MV-4-11 (cell line): Measurements from ENCODE around the gene PLEKHG2.
"Not testable (repeated sequence)": the region's sequence is repeated elsewhere in the genome, so short reads cannot be mapped to it uniquely, and the experiment has no call there.

Source experiments
- DNase-seq: peaks from one replicate; lab custom pipeline; 2025; lab: John Stamatoyannopoulos, UW

Gene PLEKHG2, protein sequence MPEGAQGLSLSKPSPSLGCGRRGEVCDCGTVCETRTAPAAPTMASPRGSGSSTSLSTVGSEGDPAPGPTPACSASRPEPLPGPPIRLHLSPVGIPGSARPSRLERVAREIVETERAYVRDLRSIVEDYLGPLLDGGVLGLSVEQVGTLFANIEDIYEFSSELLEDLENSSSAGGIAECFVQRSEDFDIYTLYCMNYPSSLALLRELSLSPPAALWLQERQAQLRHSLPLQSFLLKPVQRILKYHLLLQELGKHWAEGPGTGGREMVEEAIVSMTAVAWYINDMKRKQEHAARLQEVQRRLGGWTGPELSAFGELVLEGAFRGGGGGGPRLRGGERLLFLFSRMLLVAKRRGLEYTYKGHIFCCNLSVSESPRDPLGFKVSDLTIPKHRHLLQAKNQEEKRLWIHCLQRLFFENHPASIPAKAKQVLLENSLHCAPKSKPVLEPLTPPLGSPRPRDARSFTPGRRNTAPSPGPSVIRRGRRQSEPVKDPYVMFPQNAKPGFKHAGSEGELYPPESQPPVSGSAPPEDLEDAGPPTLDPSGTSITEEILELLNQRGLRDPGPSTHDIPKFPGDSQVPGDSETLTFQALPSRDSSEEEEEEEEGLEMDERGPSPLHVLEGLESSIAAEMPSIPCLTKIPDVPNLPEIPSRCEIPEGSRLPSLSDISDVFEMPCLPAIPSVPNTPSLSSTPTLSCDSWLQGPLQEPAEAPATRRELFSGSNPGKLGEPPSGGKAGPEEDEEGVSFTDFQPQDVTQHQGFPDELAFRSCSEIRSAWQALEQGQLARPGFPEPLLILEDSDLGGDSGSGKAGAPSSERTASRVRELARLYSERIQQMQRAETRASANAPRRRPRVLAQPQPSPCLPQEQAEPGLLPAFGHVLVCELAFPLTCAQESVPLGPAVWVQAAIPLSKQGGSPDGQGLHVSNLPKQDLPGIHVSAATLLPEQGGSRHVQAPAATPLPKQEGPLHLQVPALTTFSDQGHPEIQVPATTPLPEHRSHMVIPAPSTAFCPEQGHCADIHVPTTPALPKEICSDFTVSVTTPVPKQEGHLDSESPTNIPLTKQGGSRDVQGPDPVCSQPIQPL (N-terminal part only)

DNA sequence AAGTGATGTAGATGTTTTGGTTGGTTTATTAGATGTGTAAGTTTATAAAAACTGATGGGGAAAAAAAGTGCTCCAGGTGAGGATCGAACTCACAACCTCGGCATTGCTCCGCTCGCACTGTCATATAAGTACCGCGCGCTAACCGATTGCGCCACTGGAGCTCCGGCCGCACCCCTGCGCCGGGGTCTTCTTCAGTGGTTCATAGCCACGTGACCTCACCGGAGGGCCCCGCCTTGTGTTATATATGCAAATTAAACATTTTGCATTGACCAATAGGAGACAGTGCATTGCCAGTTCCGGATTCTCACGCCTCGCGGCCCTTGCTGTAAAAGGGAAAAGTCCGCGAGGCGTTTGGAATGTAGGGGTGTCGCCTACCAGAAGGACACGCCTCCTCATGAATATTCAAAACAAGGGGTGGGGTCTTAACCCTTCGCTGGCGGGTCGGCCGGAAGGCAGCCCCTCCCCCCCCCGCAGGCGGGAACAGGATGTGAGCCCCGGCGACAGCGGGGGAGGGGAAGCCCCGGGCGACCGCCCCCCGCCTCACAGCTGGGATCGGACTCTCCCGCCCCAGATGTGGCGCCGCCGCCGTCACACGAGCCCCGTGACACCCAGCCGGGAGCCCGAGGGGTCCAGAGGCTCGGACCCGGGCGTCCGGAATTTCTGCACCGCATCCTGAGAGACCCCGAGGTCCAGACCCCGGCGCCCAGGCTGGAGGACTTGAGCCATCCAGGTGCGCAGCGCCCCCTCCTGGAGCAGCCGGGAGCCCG lies at the start of gene PLEKHG2:
Gene PLEKHG2, plus strand, starts transcription at position 570 of the 767 bp plus-strand sequence. CDS start 1,418 bp downstream, outside the sequence.
- peak; percentile 100 for DNase-seq

DNA sequence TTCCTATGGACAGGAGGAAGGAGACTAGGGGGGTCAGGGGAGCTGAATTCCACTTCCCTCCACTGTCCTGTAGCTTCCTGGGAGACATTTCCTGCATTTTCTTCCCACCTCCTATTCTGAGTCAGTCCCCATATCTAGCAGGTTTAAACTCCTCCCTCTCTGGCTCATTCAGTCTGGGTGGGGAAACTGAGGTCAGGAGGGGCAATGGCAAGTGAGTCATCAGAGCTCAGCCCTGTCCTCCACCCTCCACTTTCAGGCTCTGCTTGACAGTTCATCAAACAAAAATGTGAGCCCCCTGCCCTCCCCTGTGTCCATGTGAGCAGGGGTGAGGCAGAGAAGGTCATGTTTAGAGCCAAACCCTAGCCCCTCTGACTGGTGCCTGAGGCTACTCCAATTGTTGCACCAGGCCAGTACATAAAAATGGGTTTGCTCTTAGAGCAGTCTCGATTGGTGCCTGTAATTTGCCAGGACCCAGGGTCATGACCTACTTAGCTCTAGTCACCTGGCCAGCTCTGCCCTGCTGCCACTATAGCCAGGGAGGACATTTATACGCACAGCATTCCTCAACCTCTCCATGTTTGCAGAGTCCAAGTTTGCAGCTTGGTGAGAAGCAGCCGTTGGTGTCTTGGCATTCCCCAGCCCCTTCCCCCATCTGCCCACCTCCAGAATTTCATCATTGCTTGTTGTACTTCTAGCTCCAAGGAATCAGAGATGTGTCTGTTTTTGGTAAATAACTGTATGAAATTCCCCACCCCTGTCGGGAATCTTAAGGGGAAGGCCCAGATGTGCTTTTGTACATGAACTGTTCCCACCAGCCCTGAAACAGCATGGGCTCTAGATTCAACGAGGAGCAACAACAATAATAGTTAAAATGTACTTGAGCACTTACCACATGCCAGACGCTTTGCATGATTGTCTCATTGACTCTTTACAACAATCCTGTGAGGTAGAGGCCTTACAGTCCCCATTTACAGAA lies 49.5 kb upstream of the PLEKHG2 start:
- DNase-seq, result no peak

DNA sequence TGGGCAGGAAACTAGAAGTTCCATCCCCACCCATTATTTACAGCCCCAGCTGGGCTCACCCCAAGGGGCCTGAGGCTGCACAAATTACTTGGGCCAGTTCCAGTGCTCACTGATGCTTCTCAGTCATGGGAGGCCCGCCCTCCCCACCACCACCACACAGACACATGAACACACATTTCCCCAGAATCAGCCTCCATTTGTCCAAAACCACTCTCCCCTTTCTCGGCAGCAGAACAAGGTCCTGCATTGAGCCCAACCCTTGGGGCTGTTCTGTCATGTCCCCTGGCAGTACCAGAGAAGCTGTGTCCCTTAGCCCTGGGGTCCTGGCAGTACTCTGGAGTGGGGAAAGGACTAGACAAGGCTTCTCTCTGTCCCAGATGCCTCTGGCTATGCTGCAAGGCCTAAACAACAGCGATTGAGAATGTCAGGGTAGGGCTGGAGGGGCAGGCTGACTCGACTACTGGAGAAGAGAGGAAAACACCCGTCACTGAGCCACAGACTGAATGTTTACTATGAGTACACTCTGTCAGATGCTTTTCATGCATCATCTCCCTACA lies 48.5 kb upstream of the PLEKHG2 start:
- DNase-seq, result no peak

DNA sequence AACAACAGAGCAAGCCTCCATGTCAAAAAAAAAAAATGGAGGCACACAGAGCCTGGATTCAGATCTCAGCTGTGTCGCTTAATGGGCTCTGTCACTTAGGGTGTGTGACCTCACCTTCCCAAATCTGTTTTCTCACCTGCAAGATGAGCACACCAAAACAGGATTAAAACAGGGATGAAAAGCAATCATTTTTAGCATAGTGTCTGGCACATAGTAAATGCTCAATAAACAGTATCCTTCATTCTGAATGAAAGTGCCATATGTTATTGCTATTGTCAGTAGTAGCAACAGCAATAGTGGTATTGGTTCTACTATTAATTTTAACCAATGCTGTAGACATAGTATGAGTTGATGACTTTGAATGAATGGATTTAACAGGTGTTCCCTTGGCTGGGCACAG lies 46.9 kb upstream of the PLEKHG2 start:
- no peak for DNase-seq

DNA sequence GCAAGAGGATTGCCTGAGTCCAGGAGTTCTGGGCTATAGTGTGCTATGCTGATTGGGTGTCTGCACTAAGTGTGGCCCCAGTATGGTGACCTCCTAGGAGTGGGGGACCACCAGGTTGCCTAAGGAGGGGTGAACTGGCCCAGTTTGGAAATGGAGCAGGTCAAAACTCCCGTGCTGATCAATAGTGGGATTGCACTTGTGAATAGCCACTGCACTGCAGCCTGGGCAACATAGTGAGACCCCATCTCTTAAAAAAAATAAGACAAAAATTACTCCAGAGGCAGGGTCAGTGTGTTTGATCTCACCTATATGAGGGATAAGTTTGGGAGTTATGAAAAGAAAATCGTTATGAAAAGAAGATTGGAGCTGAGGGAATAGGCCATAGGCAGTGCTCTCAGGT lies 43.3 kb upstream of the PLEKHG2 start:
- no peak for DNase-seq

DNA sequence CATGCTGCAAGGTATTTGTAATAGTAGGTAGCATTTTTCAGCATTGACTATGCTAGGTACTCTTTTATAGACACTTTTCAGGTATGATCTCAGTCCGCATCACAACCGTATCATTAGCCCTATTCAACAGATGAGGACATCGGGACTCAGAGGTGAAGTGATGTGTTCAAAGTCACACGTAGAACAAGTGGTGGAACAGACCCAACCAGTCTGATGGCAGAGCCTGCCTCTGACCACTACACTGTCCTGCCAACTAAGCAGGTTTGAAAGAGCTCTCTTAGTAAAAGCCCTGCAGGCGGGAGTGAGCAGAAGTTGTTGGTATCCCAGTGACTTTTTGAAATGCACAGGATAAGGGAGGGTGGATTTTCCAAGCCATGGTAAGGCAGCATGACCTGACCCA lies 41.7 kb upstream of the PLEKHG2 start:
- DNase-seq, result no peak

DNA sequence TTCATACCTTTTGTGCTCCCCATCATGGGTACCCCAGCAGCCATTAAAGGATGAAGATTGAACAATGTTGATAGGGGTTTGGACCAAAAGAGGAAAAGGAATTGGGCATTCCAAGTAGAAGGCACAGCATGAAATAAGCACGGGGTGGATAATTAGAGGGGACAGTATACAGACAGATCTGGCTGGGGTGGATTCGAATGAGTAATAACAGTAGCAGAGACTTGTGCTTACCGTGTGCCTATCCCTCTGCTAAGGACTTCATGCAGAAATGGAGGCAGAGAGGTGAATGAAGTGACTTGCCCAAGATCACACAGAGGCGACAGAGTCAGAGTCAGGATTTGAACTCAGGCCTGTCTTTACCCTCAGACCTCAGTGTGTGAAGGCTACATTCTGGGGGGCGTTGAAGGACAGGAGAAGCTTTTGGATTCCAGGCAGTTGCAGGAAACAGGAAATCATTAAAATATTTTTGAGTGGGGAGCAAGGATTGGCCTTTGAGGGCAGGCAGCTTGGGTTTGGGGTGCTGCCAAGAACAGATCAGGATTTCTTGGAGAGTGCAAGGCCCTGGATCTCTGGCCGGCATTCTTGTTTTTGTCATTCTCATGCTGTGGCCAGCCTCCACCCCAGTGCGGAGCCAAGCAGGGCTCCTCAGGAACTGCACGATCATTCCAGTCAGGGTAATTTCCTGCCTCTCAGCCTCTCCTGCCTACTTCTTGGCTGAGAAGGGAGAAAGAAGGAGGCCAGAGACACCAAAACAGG lies 40.2 kb upstream of the PLEKHG2 start:
- DNase-seq, result no peak

DNA sequence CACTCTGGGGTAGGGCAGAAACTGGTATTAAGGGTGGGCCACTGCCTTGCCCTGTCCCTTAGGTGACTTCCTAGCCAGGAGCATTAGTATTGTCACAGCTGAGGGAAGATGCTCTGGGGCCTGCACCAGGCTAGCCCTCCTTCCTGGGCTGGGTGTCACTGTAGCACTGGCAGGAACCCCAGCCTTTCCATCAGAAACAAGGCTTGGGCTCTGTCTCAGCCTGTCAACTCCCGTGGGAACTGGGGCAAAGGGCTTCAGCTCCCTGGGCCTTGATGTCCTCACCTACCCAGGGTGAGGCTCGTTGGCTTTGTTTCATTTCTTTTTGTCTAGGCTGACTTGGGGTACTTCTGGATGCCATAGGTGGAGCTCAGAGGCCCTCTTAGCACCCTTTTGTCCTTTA lies 39.5 kb upstream of the PLEKHG2 start:
- no peak for DNase-seq

DNA sequence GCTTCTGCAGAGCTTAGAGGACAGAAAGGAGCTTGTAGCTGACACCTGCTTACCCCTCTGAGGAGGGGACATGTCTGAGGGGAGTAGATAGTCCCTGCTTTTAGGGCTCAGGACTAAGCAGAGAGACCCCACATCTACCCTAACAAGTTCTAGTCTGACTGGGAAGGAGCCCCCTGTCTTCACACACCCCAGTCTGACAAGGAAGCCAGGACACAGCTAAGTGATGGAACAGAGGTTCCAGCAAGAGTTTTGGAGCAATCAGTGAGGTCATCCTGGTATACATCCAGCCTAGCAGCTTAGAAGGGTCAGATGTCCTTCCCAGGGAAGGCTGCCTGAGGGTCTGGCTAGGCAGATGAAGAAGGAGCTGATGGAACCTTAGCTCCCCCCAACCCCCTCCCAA lies 36.5 kb upstream of the PLEKHG2 start:
- DNase-seq, result no peak

DNA sequence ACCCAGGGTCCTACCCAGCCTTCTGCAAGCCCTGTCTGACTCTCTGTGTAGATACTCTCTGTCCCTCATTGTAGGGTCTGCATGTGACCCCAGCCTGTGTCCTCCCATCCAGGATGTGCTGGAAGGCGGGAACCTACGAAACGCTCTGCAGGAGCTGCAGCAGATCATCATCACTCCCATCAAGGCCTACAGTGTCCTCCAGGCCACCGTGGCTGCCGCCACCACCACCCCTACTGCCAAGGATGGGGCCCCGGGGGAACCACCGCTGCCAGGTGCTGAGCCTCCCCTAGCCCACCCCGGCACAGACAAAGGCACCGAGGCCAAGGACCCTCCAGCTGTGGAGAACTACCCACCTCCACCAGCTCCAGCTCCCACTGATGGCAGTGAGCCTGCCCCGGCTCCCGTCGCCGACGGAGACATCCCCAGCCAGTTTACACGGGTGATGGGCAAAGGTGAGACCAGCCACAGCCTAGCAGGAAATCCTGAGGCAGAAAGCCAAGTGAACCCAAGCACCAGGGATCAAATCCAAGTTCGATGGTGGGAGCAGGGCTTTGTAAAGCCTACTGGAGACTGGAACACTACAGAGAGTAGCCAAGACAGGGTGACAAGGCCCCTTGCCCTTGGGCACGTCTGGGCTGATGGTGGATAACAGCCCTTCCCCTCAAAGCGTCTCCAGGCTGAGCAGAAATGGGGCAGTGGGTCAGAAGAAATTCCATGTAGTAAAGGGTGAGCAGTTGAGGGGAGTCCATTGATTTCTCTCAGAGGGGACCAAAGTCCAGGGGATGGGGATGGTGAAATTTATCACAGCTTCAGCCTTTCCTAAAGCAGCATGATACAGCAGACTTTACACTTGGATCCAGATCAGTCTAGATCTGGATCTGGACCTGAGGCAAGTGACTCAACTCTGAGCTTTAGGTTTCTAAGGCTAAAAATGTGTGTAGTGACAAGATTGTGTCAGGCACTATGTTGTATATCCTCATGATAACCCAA lies 34.8 kb upstream of the PLEKHG2 start:
- no peak for DNase-seq

DNA sequence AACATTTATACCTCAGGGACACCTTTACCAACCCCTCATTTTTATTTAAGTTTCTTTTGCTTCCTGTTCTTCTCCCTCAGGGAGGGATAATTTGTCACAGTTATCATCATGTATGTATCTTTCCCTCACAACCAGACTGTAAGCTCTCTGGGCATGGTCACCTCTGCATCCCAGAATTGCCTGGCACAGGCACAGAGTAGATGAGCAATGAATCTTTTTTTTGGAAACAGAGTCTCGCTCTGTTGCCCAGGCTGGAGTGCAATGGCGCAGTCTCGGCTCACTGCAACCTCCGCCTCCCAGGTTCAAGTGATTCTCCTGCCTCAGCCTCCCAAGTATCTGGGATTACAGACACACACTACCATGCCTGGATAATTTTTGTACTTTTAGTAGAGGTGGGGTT lies 33.1 kb upstream of the PLEKHG2 start:
- not testable (repeated sequence) for DNase-seq

DNA sequence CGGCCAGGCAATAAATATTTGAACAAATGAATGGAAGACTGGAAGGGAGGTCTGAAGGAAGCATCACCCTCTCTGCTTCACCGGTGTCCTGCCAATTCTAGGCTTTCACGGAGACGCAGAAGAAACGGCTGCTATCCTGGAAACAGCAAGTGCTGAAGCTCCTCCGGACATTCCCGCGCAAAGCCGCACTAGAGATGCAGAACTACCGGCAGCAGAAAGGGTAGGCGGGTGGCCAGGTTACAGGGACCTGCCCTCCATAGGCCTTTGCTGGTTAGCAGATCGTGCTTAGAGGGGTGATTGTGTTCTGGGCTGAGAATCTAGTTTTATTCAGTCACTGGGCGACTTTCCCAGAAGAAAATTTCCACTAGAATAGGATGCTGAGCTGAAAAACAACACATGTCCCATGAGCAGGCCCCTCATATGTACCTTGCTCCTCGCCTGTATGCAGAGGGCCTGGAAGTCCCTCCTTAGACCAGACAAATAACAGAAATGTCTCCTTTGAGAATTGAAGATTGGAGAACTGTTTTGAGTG lies 32.5 kb upstream of the PLEKHG2 start:
- no peak for DNase-seq

DNA sequence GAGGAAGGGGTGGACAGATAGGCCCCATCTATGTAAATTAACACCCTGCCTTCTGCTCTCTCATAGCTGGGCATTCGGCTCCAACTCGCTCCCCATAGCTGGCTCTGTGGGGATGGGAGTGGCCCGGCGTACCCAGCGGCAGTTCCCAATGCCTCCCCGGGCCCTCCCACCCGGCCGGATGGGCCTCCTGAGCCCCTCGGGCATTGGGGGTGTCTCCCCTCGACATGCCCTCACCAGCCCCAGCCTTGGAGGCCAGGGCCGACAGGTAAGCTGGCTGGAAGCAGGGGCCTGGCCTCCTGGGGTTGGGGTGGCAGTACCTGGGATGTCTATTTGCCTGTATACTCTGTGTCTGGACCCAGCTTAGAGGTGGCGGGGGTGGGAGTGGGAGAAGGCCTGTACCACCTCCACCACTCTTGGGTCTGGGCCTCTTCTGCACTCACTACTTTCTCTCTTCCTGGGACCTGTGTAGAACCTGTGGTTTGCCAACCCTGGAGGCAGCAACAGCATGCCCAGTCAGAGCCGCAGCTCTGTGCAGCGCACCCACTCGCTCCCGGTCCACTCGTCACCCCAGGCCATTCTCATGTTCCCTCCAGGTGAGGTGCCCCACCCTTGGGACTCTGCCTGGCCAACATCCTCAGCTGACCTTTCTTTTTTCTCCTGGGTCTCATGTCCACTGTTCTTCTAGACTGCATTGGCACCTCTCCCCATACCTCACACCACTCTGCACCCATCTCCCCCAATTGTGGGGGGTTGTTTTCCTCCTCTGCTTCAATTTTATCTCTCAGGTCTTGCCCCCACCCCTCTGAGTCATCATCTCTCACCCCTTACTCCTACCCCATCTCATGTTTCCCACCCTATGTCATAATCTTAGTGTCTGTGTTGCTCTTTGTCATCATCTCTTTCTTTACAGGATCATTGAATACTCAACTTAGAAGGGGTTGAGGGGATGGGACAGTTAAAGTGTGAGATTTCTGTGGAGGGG lies 31.7 kb upstream of the PLEKHG2 start:
- DNase-seq, result no peak

DNA sequence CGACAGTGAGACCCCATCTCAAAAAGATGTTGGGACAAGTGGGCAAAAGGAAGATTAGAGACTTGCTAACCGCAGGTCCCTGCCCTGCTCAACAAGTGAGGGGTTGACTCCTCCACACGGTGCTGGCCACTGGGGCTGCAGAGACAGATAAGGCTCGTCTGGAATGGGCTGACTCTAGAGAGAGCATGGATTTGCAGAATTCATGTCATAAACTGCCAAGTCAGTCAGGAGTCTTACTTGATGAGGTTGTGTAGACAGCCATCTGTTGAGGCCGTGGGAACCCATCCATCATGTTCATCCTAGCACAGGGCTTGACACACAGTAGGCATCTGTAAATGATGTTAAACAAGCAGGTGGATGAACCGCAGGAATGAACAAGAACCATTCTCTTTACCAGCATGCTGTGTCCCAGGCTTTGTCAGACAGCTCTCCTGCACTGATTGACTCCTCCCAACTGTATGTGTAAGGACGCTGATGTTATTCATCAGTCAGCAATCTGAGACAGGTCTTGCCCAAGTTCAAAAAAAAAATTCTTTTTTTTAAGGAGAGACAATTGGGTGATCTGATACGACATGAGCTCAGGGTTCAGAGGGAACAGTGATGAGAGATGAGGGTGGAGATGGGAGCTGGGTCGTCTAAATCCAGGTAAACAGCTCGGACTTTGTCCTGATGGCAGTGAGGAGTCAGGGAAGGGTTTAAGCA lies 30.4 kb upstream of the PLEKHG2 start:
- no peak for DNase-seq

DNA sequence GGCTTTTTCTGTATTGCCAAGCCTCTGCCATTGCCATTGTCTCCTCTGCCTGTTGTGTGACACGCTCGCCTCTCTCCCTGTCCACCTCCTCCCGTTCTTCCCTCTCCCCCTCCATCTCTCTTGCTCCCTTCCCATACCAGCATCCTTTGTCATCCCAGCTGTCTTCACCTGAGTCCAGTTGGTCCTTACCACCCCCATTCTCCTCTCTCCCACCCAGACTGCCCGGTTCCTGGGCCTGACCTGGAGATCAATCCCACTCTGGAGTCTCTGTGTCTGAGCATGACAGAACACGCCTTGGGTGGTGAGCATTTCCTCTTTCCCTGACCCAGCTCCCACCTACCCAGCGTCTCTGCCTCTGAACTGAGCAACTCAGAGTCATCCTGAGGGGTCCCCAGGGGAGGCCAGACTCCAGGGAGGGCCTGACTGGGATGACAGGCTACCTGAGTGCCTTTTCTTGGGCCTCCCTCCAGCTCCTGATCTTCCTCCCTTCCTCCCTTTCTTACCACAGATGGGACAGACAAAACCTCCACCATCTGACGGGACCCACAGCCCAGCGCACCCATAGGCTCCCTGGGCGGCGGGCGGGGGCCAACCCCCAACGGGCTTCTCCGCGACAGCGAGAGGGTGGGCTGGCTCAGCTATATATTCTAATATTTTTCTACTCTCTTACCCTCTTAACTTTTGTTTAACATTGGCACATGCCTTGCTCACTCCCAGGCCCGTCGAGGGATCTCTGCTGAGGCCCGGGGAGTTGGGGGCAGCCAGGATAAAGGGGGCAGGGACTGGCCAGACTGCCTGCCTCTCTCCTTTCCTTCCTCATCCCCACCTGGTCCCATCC lies 29.3 kb upstream of the PLEKHG2 start:
- no peak for DNase-seq
